ENCODE measurements around the gene ZNF148.

The ZNF148 gene

DNA sequence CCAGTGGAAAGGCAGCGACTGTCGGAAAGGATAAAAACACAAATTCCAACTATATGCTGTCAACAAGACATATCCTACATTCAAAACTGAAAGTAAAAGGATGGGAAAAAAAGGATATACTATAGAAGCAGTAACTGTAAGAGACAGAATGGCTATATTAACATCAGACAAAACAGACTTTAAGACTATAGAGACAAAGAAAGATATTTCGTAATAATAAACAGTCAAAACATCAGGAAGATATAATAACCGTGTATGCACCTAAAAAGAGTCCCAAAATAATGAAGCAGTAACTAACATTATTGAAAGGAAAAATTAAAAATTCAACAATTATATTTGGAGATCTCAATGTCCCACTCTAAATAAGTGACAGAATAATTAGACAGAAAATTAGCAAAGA is 48.2 kb downstream of the ZNF148 start:
- DNase-seq (ENCODE audit: low read depth) = no peak

DNA sequence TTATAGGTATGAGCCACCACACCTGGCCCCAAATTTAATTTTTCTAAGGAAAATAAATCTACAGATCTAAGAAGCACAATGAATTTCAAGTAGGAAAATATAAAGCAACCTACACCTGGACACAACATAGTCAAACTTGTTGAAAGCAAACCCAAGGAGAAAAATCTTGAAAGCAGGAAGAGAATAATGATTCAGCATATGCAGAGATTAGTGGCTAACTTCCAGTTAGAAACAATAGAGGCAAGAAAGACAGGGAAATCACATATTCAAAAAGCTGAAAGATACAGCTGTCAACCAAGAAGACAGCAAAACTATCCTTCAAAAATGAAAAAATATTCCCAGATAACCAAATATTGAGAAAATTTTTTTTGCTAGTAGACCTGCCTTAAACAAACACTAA is 49.4 kb downstream of the ZNF148 start:
- no peak for DNase-seq (ENCODE audit: low read depth)

DNA sequence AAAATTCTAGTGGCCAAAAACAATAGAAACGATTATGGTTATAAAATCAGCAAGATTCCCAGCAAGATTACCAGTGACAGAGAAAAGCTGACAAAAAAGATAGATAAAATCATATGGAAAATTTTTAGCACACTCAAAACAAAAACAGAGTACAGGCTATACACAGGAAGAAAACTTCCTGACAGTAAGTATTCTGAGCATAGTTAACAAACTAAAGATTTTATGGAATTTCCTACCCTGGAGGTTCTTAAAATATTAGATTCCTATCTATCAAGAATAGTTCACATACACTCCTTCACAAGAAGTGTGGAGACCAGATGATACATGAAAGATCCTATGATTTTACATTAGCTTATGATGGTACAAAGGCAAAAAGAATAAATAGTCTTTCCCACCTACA is 50.8 kb downstream of the ZNF148 start:
- no peak for DNase-seq (ENCODE audit: low read depth)

DNA sequence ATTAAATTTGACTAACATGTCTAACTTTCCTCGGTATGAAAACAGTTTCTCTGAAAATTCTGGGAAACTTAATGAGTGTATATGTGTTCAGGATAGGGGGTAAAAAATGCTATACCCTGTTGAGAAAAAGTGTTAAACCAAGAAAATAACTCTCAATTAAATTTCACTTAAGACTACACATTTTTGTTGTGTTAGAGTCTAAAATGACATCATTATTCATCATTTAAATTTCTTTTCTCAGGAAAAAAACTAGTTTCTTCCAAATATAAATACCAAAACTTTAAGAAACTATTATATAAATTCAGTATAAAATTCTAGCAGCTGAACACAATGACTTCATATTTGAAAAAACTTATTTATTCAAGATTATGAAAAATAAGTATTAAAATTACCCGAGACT is 52.2 kb downstream of the ZNF148 start:
- no peak for DNase-seq (ENCODE audit: low read depth)

DNA sequence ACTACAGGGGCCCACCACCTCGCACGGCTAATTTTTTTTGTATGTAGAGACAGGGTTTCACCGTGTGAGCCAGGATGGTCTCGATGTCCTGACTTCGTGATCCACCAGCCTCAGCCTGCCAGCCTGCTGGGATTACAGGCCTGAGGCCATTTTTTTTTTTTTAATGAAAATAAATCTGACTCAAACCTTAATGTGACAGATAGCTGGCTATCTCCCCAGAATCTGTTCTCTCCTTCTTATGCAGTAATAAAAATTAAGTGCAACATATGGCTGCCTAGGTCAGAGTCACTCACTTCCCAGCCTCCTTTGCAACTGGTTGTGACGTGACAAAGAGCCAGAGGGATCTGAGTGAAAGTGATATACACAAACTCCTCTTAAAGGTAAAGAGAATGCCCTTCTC is 53.0 kb downstream of the ZNF148 start:
- no peak for DNase-seq (ENCODE audit: low read depth)

DNA sequence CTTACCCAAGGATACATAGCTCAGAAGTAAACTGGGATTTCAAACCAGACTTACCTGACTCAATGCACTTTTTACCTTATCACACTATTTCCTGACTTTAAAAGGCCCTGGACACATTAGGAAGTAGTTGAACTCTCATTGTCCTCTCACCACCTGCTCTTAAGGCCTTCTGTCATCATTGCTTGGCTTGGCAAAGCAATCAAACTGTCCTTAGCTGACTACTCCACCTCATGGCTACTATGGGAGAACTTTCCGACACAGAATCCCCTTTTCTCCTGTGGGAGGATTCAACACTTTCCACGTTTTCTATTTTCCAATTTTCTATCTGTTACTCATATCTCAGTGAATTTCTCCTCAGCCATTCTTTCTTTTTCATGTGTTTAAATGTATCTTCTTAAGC is 55.4 kb downstream of the ZNF148 start:
- no peak for DNase-seq (ENCODE audit: low read depth)

DNA sequence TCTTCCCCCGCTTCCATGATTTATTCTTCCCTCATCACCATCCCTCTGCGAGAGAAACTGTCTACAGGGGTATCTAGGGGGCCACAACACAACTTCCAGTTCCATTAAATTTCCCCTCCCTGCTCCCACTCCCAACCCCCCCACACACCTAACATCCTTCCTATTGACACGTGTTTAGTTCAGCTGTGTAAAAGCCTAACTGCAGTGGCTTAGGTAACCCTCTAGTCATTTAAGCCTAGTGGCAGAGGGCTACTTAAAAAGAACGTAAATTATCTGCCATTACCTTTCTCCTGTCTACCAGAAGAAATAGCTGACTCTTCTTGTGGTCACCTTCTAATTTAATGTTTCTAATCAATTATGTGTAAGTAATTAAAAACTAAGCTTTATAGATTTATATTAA is 56.3 kb downstream of the ZNF148 start:
- DNase-seq (ENCODE audit: low read depth) = no peak

DNA sequence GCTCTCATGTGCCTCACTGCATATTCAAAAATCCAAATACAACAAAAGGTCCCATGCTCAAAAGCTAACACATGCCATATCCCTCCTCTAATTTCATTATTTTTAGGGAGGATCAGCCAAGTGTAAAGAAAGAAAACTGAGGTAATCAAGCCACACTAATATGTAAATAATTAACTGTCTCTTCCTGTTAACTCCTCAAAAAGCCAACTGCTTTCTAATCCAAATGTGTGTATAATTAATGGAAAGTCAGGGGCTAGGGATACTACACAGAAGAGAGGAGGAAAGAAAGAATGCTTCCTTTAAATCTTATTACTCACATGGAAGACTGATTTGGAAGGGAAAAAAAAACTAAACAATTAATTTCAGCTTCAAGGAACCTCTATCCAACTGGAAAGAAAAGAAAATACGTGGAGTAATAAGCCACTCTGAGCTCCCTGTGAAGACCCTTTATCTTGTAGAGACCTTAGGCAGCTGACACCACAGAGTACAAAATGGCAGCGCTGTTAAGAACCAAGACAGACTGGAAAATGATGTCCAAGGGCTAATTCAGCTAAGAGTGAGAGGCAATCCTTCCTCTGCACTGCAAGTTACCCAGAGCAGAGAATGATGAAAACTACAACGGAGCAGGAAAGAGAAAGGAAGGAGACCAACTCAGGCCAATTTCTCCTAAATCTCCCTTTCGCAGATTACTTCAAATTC is 56.8 kb downstream of the ZNF148 start:
- DNase-seq (ENCODE audit: low read depth) = no peak

DNA sequence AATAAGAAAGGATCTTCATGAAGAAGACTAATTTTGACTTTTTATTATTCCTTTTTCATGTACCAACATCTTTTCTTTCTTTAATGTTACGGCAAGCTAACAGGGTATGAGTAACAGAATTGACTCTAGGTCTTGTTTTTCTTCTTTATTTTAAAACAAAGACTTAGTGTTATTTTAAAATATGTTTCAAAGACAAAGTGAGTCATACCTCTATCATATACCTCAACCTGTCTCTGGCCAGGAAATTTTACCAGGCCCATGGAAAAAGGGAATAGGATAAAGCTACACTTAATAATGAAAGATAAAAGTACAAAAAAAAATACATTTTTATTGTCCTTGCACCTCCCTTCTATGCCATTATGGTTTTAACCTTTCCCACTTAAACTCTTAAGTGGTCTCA is 57.4 kb downstream of the ZNF148 start:
- DNase-seq (ENCODE audit: low read depth) = no peak

DNA sequence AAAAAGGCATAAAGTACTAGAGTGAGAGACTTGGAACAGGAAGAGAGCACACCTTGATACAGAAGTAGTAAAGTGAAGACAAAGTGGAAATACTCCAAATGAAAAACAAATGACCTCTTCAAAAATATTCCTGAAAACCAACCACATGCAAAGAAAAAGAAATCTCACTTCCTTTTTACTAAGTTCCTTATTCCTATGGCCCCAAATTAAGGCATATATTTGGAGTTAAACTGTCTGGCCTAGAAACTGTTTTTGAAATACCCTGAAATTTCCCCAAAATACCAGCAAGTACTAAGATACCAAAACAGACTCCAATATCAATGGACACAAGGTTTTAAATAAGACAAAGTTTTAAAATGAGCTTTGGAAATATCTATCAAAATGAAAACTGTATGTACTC is 58.2 kb downstream of the ZNF148 start:
- DNase-seq (ENCODE audit: low read depth) = no peak

DNA sequence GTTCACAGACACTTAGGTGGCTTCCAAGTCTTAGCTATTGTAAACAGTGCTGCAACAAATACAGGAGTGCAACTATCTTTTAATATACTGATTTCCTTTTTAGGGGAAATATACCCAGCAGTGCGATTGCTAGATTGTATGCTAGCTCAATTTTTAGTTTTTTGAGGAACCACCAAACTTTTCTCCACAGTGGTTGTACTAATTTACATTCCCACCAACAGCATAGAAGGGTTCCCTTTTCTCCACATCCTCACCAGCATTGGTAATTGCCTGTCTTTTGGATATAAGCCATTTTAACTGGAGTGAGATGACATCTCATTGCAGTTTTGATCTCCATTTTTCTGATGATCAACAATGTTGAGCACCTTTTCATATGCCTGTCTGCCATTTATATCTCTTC is 58.9 kb downstream of the ZNF148 start:
- DNase-seq (ENCODE audit: low read depth) = no peak

DNA sequence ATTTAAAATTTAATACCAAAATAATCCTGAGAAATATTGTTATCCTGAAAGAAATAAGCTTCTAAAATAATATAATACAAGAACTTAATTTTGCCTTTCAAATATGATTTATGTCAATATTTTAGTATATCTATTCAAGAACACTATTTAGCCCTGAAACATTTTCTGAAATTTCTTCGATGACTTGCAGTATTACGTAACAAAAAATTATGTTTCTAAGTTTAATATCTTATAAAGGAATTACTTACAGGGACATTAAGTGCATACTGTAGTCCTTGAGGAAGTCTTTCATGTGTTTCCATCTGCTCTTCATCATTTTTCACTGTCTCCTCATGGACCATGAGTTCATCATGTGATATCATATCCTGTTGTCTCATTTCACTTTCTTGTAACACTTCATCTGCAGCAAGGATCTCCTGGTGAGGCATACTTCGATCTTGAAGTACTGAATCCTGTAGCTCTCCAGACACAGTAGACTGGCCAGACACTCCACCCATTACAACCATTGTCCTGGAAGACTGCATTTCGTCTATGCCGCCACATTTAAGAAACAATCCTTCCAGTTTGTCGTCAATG is 62.0 kb downstream of the ZNF148 start:
- no peak for DNase-seq (ENCODE audit: low read depth)

DNA sequence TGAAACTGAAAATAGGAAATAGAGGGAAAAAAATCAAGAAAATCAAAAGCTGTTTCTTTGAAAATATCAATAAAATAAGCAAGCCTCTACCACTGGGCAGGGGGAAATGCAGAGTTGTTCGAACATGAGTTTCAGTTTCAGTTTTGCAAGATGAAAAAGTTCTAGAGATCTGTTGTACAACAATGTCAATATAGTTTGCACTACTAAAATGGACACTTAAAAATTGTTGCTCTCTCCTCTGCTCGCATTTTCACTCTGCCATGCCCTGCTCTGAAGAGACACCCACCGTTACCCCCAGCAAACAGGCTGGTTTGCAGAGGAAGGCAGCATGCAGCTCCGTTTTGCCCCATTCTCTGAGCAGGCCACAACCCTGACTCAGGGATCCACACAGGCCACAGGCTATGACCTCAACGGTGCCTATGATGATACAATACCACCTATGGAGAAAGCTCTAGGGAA is 64.5 kb downstream of the ZNF148 start:
- peak; percentile 4 for DNase-seq (ENCODE audit: low read depth)

DNA sequence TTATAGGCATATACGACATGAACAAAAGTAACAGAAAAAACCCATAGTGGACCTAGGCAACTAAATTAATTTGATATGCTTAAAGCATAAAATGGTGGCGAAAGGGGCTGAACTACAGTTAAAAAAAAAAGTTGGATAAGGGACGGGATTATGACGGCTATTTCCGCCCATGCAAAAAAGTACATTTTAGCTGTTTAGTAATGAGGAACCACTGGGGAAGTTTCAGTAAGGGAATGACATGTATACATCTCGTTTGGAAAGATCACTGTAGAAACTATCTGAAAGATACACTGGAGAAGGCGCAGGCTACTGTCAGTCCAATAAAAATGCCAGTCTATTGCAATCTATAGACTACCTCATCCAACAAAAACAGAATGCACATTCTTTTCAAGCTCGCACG is 65.6 kb downstream of the ZNF148 start:
- DNase-seq (ENCODE audit: low read depth) = no peak

DNA sequence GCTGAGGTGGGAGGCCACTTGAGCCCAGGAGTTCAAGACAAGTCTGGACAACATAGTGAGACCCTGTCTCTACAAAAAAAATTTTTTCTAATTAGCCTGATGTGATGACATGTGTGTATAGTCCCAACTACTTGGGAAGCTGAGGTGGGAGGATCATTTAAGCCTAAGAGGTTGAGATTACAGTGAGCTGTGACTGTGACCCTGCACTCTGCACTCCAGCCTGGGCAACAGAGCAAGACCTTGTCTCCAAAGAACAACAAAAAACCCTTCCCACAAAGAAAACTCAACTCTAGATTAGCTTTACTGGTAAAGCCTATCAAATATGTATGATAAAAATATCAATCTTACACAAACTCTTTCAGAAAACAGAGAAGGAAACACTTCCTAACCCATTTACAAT is 68.5 kb downstream of the ZNF148 start:
- no peak for DNase-seq (ENCODE audit: low read depth)

DNA sequence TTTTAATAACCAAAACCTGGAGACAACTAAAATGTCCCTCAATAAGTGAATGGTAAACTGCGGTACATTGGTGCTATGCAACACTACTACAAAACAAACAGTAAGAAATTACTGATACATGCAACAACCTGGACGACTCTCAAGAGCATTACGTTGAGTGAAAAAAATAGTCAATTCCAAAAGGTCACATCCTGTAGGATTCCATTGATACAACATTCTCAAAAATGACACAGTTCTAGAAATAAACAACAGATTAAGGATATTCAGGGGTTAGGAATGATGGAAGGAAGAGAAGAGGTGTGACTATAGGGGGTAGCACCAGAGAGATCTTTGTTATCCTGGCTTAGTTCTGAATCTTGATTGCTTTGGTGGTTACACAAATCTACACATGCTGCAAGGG is 72.2 kb downstream of the ZNF148 start:
- DNase-seq (ENCODE audit: low read depth) = no peak

DNA sequence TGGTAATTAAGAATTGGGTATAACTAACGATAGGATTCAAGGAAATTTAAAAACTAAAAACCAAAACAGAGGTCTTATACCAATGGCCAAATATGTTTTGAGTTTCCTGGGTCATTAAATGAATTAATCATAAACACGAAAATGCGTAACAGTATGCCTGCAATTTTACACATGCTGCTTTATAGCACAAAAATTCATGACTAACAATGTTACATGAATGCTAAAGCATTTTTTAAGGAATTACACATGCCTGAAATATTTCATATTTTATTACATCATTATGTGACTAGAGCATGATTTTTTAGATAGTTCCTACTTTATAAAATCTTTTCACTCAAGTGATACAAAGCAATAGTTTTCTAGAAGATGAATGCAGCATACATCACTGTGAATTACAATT is 74.7 kb downstream of the ZNF148 start:
- no peak for DNase-seq (ENCODE audit: low read depth)

DNA sequence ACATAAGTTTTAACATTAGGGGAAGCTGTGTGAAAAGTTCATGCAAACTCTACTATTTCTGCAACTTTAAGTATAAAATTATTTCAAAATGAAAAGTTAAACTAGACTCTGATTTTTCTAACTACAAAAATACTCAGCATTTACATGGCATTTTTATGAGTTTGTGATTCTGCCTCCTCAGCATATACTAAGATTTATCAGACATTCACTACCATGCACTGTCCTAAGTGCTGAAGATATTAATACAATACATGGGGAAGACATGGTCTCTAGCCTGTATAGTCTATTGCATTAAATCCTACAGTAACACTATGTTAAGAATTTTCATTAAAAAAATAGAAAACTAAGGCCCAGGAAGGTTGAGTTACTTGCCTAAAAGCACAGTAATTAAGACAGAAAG is 80.7 kb downstream of the ZNF148 start:
- no peak for DNase-seq (ENCODE audit: low read depth)

DNA sequence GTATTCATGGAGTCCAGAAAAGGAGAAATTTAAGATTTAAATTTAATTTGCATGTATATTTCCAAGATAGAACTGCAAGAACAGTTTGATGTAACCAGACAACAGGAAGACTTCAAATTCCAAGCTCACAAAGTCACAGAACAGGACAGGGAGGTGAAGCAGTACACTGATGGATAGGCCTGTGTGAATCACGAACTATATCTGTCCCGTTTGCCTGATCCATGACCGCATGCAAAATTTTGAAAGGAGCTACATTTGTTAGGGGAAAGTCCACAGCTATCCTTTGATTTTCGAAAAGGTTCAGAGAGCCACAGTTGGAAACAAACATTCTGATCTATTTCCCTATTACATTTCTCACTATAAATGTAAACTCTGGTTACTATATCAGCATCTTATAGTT is 83.1 kb downstream of the ZNF148 start:
- no peak for DNase-seq (ENCODE audit: low read depth)

DNA sequence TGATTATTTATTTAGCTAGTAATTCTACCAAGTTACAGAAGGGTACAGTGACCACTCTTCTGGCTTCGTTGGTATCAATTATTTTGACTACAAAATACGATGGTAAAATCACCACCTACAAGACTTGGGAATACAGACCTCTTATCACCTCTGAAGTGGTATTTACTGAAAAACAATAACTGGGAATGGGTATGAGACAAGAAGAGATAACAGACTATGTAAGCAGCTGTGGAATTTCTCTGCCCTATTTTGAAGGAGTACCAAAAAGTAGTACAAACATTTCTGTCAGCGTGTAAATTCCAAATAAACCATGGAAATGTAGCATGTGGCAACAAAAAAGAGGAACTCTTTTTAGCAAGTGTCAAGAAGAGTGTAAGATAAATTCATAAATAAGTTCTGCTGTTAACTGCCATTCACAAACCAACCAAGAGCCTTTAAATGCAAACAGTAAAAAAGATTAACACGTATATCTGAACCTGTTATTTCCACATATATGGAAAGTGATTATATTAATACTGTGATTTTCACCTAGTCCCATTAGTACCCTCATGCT is 85.6 kb downstream of the ZNF148 start:
- no peak for DNase-seq (ENCODE audit: low read depth)

DNA sequence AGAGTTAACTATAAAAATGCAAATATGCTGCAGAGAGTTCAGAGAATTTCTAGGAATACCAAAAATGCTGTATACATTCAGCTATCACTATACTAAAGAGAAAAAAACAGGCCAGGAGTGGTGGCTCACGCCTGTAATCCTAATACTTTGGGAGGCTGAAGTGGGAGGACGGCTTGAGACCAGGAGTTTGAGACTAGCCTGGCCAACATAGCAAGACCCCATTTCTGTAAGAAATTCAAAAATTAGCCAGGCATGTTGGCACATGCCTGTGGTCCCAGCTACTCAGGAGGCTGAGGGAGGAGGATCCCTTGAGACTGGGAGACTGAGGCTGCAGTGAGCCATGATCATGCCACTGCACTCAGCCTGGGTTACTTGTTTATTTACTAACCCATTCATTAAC is 87.9 kb downstream of the ZNF148 start:
- no peak for DNase-seq (ENCODE audit: low read depth)

DNA sequence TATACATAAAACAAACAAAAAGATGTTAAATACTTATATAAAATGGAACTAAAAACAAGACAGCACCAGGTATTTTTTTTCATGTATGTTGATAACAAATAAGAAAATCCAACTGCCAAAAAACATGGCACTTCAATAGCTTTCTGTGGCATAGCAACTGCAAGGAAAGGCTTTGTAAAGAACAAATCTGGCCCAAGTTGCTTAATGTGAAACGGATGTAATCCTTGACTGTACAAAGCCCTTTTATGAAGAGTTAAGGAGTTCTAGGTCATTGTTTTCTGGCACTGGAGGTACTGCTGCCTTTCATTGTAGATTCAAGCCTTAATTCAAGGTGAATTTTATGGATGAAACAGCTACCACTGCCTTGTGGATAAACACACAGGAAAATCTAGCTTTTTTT is 93.7 kb downstream of the ZNF148 start:
- DNase-seq (ENCODE audit: low read depth) = no peak

DNA sequence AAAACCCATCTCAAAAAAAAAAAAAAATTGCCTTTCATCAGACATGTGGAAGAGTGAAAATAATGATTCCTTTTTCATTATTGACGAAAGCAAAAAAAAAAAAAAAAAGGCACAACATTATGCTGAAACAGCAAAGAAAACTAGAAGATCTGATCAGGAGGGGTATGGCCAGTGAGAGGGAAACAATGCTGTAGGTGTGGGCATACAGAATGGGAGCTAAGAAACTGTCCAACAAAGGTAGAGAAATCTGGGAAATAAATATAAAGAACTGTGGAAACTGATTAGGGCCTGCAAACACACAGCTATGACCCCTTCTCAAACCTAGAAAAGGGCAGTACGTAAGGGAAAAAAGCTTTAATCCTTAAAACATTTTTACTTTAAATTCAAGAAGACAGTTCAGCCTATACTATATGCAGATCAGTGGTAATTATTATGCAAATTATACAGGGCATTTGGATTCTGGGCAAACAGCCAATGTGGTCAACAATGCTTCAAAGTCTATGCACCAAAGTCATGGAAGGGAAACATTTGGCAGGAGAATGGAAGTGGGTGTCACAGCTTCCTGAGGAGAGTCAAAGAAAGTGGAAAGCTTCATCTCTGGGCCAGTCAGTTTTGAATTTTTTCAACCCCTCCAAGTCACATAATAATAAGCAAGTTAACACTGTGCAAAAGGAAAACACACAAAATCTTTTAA is 94.3 kb downstream of the ZNF148 start:
- no peak for DNase-seq (ENCODE audit: low read depth)

Measured in T-helper 22 cell (primary cell).